Measurements from ENCODE around the gene LRP1B.

The LRP1B gene

DNA sequence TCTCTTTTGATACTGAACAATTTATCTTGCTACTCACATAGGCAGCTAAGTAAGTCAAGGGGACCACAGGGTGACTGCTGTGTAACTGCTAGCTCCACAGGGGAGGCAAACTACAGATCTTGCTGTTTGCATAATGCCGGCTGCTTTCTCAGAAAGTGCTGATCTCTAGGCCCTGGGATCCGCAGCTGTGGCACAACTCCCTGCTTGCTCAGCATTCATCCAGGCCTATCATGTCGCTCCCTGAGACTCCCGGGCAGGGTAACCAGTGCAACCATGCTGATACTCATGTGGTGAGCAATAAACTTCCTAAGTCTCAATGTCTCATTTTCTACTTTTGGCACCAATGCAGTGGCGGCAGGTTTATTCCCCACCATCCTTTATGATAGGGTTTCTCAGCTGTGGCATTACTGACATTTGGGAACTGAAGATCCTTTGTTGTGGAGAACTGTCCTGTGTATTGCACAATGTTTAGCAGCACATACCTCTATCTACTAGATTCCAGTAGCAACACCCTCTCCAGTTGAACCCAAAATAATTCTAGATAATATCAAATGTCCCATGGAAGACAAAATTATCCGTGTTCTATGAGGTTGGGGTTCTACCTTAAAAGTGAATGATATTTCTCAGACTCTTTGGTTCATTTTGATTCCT is 1101.3 kb downstream of the LRP1B start:
- H3K4me3 ChIP-seq (replicated peaks; ENCODE audit: low read depth, low read length): no peak overlapping the region
- TF ChIP-seq, protein P1, sequence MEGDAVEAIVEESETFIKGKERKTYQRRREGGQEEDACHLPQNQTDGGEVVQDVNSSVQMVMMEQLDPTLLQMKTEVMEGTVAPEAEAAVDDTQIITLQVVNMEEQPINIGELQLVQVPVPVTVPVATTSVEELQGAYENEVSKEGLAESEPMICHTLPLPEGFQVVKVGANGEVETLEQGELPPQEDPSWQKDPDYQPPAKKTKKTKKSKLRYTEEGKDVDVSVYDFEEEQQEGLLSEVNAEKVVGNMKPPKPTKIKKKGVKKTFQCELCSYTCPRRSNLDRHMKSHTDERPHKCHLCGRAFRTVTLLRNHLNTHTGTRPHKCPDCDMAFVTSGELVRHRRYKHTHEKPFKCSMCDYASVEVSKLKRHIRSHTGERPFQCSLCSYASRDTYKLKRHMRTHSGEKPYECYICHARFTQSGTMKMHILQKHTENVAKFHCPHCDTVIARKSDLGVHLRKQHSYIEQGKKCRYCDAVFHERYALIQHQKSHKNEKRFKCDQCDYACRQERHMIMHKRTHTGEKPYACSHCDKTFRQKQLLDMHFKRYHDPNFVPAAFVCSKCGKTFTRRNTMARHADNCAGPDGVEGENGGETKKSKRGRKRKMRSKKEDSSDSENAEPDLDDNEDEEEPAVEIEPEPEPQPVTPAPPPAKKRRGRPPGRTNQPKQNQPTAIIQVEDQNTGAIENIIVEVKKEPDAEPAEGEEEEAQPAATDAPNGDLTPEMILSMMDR (IDR thresholded peaks at IDR 0.05; ENCODE audit: low read depth, low read length, missing control alignments): no peak
- no peak for DNase-seq (ENCODE audit: extremely low read depth, low read depth)

DNA sequence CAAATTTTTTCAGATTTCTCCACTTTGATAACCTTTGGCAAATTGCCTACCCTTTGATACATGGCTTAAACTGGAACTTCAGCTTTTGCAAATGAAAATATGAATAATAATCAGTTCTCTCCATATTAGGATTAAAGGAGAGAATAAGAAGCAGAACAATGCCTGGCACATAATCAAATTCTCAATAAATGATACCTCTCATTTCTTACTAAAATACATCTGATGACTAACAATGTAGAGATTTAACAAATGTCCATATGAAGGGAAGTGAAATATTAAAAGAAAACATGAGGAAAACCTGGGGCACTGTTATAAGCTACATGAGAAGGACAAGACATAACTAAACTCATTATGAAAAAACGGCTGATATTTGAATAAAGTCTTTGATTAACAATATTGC is 1103.6 kb downstream of the LRP1B start:
- H3K4me3 ChIP-seq (replicated peaks; ENCODE audit: low read depth, low read length): no peak overlapping the region
- DNase-seq (ENCODE audit: extremely low read depth, low read depth): no peak
- TF ChIP-seq, protein P1 (IDR thresholded peaks at IDR 0.05; ENCODE audit: low read depth, low read length, missing control alignments): no peak

DNA sequence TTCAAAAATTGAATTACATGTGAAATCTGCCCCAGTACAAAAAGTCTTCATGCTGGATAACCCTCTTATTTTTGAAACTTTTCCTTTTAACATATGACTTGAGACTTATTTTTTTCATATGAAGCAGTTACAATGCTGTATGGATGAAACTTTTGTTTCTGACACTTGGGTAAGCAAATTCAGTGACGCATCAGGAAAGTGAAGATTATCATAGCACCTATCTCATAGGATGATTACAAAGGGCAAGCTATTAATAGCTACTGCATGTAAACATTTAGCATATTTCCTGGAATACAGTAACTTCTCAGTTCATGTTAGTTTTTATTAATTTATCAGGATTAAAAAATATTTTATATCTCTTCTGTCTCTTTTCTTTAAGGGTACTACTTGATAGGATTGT is 1109.2 kb downstream of the LRP1B start:
- DNase-seq (ENCODE audit: extremely low read depth, low read depth): no peak
- TF ChIP-seq, protein P1 (IDR thresholded peaks at IDR 0.05; ENCODE audit: low read depth, low read length, missing control alignments): no peak

DNA sequence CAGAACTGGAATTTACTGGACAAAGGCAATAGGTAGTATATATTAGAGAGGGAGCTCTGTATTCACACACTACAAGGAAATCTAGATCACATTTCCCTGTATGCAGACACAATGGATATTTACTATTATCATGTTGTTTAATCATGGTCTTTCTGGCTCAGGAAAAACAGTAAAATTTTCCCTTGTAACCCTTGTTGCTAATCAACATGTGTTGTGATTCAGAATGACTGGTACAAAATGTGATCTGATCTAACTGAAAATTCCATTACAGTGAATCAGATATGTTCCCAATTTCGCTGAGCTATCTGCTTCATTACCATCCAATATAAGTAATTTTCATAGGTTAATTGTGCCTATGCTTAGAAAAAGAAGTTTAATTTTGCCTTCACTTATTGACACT is 1109.7 kb downstream of the LRP1B start:
- TF ChIP-seq, protein P1 (IDR thresholded peaks at IDR 0.05; ENCODE audit: low read depth, low read length, missing control alignments): no peak
- DNase-seq (ENCODE audit: extremely low read depth, low read depth): peak; percentile 26
- H3K4me3 ChIP-seq (replicated peaks; ENCODE audit: low read depth, low read length): no peak overlapping the region

More for the DNA sequence above, 1109.2 kb downstream of the LRP1B start:
- H3K4me3 ChIP-seq (replicated peaks; ENCODE audit: low read depth, low read length): no peak overlapping the region

DNA sequence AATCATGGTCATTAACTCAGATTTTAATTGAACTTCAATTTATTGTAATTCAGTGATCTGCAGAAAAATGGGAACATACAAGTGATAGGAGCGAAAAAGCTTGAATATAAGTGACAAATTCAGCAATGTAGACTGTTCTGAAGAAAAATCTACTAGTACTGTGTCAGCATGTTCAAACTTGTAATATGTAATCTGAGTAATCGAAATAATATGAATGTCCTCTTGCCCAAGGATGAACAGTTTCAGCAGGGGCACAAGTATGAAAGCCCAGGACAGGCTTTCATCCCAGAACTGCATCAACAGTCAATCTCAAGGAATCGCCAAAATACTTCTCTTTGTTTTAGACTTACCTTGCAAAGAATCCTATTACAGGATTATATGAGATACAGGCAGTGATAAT is 1110.5 kb downstream of the LRP1B start:
- TF ChIP-seq, protein P1 (IDR thresholded peaks at IDR 0.05; ENCODE audit: low read depth, low read length, missing control alignments): no peak
- DNase-seq (ENCODE audit: extremely low read depth, low read depth): no peak
- H3K4me3 ChIP-seq (replicated peaks; ENCODE audit: low read depth, low read length): no peak overlapping the region

DNA sequence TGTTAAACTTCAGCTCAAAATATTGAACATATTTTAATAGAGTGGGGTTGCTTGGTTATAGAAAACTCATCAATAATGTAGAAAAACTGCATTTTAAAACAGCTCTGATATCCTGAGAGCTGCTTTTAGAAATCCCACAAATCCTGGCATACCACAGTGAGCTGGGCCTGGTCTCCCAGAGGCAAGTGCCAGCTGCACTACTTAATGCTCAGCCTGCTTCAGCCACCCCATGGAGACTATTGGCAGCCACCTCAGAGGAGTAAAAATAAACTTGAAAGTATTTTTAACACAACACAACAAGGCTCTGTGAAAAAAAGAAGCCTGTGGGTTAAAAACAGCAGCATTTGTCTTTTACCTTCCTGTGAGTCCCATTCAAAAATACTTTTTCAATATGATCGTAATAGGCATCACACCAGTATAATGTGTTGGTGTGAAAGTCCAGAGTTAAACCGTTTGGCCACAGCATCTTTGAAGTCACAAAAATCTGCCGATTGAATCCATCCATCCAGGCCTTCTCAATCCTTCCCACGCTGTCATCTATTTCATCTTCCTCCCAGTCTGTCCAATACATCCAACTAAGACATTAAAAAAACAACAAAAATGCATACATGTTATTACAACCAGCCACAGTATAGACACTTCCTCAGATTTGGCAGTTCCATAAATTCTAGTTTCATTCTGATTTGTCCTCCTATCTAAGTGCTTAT is 1115.3 kb downstream of the LRP1B start:
- DNase-seq (ENCODE audit: extremely low read depth, low read depth): no peak
- H3K4me3 ChIP-seq (replicated peaks; ENCODE audit: low read depth, low read length): no peak overlapping the region
- TF ChIP-seq, protein P1 (IDR thresholded peaks at IDR 0.05; ENCODE audit: low read depth, low read length, missing control alignments): no peak
